ENCODE data around the gene RNF40.

RNF40 gene

GRCh38 chr16:30761928-30762902, at the start of gene RNF40, which contains the start of gene CFAP119:
Gene RNF40, plus strand, starts transcription at chr16:30762322. Its CDS starts 224 bp downstream, at chr16:30762546.
Gene CFAP119, minus strand, starts transcription at chr16:30762062. Its CDS starts 314 bp downstream, at chr16:30761748.
- DNase-seq (ENCODE audit: low read depth): peak; percentile 79

DNA sequence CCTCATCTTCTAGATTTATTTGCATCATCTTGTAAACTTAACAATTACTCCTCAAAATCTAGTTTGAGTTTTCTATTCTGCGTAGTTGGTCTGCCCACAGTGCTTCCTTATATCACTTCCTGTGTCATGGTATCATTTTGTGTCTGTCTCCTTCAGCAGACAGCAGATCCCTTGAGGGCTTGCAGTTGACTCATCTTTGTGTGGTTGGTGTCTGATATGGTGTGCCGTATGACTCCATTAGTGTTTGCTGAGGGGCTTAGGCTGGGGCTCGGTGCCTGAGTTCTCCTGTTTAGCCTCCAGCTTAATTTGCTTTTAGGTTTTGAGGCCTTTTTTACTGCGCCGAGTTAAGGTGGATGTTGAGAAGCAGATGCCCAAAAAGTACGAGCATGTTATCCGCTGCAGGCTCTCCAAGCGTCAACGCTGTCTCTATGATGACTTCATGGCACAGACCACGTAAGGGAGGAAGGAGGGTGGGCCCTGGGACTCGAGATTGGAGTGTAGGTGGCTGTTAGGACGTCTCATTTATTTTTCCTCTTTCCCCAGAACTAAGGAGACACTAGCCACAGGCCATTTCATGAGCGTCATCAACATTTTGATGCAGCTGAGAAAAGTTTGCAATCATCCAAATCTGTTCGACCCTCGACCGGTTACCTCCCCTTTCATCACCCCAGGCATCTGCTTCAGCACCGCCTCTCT, 46.2 kb upstream of the RNF40 start:
- peak; percentile 24 for DNase-seq (ENCODE audit: low read depth)

DNA sequence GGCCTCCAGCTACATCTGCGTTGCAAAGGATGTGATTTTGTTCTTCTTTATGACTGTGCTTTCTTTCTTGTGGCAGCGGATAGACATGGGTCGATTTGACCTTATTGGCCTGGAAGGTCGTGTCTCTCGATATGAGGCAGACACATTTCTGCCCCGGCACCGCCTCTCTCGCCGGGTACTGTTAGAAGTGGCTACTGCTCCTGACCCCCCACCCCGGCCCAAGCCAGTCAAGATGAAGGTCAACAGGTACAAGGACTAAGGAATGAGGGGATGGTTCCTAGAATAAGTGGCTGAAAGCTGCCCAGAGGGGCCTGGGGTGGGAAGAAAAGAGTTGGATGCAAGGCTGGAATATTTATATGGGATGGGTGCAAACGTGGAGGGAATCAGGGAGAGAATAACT, 42.0 kb upstream of the RNF40 start:
- DNase-seq (ENCODE audit: low read depth): no peak

DNA sequence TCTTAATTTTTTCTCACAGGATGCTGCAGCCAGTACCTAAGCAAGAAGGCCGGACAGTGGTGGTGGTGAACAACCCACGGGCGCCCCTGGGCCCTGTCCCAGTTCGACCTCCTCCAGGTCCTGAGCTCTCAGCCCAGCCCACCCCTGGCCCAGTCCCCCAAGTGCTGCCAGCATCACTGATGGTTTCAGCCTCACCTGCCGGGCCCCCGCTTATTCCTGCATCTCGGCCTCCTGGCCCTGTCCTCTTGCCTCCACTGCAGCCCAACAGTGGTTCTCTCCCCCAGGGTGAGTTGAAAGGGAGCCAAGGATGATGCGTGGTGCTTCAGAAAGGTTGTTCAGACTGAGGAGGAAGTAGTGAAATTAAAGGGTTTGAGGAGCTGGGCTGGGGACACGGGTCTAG, 41.4 kb upstream of the RNF40 start:
- no peak for DNase-seq (ENCODE audit: low read depth)

GRCh38 chr16:30721167-30721566, 41.0 kb upstream of the RNF40 start:
- no peak for DNase-seq (ENCODE audit: low read depth)

DNA sequence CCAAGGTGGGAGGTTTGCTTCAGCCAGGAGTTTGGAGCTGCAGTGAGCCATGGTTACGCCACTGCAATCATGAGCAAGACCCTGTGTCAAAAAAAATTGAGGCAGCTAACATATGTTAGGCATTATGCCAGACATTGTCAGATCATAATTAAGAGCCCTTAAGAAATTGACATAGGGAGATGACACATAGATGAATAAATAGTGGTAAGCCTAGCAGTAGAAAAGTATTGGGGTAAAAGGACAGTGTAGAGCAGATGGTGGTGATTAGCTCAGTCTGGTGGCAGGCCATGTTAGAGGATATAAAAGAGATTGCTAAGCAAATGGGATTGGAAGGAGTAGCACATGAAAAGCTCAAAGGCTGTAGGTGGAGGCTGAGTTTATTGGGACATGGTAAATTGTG, 40.5 kb upstream of the RNF40 start:
- DNase-seq (ENCODE audit: low read depth): no peak

- DNase-seq (ENCODE audit: low read depth): no peak
Measured at GRCh38 chr16:30722443-30722842, 39.7 kb upstream of the RNF40 start.

DNA sequence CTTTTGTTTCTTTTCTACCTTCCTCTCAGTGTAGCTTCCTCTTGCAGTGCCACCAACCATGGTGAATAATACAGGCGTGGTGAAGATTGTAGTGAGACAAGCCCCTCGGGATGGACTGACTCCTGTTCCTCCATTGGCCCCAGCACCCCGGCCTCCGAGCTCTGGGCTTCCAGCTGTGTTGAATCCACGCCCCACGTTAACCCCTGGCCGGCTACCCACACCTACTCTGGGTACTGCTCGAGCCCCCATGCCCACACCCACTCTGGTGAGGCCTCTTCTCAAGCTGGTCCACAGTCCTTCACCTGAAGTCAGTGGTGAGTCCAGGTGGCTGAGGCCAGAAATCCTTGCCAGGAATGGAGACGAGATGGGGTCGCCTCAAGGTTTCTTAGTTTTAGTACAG, 39.2 kb upstream of the RNF40 start:
- DNase-seq (ENCODE audit: low read depth): no peak

DNA sequence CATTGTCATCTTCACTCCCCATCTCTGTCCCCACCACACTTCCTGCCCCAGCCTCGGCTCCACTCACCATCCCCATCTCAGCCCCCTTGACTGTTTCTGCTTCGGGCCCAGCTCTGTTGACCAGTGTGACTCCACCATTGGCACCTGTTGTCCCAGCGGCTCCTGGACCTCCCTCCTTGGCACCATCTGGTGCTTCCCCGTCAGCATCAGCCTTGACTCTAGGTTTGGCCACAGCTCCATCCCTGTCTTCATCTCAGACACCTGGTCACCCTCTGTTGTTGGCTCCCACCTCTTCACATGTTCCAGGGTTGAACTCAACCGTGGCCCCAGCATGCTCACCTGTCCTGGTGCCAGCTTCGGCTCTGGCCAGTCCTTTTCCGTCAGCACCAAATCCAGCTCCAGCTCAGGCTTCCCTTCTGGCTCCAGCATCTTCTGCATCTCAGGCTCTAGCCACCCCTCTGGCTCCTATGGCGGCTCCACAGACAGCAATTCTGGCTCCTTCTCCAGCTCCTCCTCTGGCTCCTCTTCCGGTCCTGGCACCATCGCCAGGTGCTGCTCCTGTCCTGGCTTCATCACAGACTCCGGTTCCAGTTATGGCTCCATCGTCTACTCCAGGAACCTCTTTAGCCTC, 38.3 kb upstream of the RNF40 start:
- DNase-seq (ENCODE audit: low read depth): no peak

DNA sequence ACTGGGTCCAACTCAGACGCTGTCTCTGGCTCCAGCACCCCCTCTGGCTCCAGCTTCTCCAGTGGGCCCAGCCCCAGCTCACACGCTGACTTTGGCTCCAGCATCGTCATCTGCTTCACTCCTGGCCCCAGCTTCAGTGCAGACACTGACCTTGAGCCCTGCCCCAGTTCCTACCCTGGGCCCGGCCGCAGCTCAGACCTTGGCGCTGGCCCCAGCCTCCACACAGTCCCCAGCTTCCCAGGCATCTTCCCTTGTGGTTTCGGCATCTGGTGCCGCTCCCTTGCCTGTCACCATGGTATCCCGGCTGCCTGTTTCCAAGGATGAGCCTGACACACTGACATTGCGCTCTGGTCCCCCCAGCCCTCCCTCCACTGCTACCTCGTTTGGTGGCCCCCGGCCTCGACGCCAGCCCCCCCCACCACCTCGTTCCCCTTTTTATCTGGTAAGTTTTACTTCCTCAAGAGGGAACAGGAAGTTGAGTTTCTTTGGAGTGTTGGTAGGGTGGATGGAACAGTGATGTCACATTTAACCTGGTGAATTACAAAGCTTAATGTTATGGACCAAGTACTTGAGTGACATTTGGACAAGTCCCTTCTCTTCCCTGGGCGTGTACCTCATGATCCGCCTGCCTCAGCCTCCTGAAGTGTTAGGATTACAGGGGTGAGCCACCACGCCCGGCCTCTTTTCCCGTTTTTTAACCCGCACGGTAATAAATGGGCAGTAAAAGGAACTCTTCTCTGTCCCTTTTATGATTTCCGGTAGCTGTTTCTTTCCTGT, 37.3 kb upstream of the RNF40 start:
- DNase-seq (ENCODE audit: low read depth): no peak

GRCh38 chr16:30725418-30725792, 36.7 kb upstream of the RNF40 start:
- DNase-seq (ENCODE audit: low read depth): no peak

DNA sequence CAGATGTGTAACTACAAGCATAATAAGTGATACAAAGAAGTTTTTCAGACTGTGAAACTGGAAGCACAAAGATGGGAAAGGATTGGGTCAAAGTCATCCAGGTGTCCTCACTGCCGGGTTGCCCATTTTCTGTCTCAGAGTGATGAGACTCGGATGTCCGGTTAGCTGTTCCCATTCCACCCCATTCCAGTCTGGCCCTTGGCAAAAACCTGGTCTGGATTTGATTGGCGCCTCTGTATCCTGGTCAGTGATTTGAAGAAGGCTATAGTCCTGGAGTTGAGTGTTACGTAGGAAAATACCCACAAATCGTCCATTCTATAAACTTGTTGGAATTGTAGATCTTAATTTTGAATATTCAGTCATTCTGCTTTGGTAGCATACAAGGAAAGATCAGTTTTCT, 33.8 kb upstream of the RNF40 start:
- no peak for DNase-seq (ENCODE audit: low read depth)

DNA sequence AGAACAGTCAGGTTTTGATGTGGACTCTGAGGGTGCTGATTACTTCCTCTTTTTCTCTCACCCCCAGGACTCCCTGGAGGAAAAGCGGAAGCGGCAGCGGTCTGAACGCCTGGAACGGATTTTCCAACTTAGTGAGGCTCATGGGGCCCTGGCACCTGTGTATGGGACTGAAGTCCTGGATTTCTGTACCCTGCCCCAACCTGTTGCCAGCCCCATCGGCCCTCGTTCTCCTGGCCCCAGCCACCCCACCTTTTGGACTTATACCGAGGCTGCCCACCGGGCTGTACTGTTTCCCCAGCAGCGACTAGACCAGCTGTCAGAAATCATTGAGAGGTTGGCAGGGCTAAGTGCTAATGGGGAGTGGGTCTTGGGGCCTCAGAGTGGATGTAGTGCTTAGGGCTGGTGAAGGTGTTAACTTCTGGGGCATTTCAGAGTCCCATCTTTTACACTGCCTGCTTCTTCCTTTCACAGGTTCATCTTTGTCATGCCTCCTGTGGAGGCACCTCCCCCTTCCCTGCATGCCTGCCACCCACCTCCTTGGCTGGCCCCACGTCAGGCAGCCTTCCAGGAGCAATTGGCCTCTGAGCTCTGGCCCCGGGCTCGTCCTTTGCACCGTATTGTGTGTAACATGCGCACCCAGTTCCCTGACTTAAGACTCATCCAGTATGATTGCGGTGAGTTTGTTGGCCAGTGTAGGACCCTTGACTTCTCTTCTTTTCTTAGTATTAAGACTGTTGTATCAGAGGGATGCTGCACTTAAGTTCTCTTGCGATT, 33.0 kb upstream of the RNF40 start:
- no peak for DNase-seq (ENCODE audit: low read depth)

GRCh38 chr16:30731411-30731810, 30.7 kb upstream of the RNF40 start:
- DNase-seq (ENCODE audit: low read depth): no peak

GRCh38 chr16:30736995-30737793, 24.9 kb upstream of the RNF40 start:
- no peak for DNase-seq (ENCODE audit: low read depth)

DNA sequence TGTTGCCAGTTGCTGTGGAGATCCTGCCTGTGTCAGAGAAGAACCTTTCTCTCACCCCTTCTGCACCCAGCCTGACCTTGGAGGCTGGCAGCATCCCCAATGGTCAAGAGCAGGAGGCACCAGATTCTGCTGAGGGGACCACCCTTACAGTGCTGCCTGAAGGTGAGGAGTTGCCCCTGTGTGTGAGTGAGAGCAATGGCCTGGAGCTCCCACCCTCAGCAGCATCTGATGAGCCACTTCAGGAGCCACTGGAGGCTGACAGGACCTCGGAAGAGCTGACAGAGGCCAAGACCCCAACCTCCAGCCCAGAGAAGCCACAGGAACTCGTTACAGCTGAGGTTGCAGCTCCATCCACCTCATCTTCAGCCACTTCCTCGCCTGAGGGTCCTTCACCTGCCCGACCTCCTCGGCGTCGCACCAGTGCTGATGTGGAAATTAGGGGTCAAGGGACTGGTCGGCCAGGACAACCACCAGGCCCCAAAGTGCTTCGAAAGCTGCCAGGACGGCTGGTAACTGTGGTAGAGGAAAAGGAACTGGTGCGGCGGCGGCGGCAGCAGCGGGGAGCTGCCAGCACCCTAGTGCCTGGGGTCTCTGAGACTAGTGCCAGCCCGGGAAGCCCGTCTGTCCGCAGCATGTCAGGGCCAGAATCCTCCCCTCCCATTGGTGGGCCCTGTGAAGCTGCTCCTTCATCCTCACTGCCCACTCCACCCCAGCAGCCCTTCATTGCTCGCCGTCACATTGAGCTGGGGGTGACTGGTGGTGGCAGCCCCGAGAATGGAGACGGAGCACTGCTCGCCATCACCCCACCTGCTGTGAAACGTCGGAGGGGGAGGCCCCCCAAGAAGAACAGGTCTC, 24.1 kb upstream of the RNF40 start:
- no peak for DNase-seq (ENCODE audit: low read depth)

- no peak for DNase-seq (ENCODE audit: low read depth)
Measured at GRCh38 chr16:30738984-30739951, 22.9 kb upstream of the RNF40 start.
